HepG2 (cell line): ENCODE measurements around the gene LITAFD. TPM values are rescaled to one million over a fixed set of nuclear protein-coding genes. Genes with fewer than 3 reads are reported as not detected.

Experiments
- CC2D1A ChIP-seq: sonication (generic); formaldehyde crosslinking; IDR thresholded peaks from 2 replicates; pipeline ENCODE4 v1.8.1; 2023; ENCODE audit warnings: mild to moderate bottlenecking, missing genetic modification reagents
- IRF2 ChIP-seq: IDR thresholded peaks from 2 replicates; pipeline ENCODE4 v1.6.1; 2018; ENCODE audit warnings: missing genetic modification reagents, missing compliant biosample characterization
- KDM2A ChIP-seq: sonication (generic); formaldehyde crosslinking; IDR thresholded peaks from 2 replicates; pipeline ENCODE4 v1.4.0; 2020; ENCODE audit warnings: low read depth, missing genetic modification reagents, borderline replicate concordance
- MAFF ChIP-seq: IDR thresholded peaks from 2 replicates; pipeline ENCODE4 v1.6.1; 2011; ENCODE audit warnings: low read depth, low read length, improper control_type of control experiment
- NONO ChIP-seq, 2 experiments: fragments of 450-650 bp in 1 of 2; sonication (generic) in 1 of 2; formaldehyde crosslinking in 1 of 2; IDR thresholded peaks in 1 of 2; conservative IDR thresholded peaks in 1 of 2; 2 replicates each; pipeline versions ENCODE4 v1.6.1 to v1.8.0; 2017 to 2022; ENCODE audit warnings: mild to moderate bottlenecking in 1 of 2, missing genetic modification reagents in 1 of 2, moderate library complexity in 1 of 2
- NRL ChIP-seq: sonication (generic); formaldehyde crosslinking; IDR thresholded peaks from 2 replicates; pipeline ENCODE4 v1.5.0; 2020; ENCODE audit warnings: missing genetic modification reagents, mild to moderate bottlenecking, moderate library complexity, borderline replicate concordance
- POGK ChIP-seq: sonication (generic); formaldehyde crosslinking; conservative IDR thresholded peaks from 2 replicates; pipeline ENCODE4 v1.8.0; 2022; ENCODE audit warnings: mild to moderate bottlenecking, moderate library complexity, missing genetic modification reagents
- POLR2A ChIP-seq, 2 experiments: IDR thresholded peaks; 2 replicates each; pipeline ENCODE4 v1.6.1; 2011; ENCODE audit warnings: low read depth in 2 of 2, low read length in 2 of 2, mild to moderate bottlenecking in 1 of 2, moderate library complexity in 1 of 2; ENCODE audit not compliant: insufficient read depth in 1 of 2
- RFXAP ChIP-seq: sonication (generic); formaldehyde crosslinking; IDR thresholded peaks from 2 replicates; pipeline ENCODE4 v1.4.0; 2020; ENCODE audit warnings: missing genetic modification reagents, borderline replicate concordance
- U2AF1 ChIP-seq: fragments of 200-400 bp; formaldehyde crosslinking; optimal IDR thresholded peaks from 2 replicates; pipeline ENCODE3; 2017; ENCODE audit warnings: mild to moderate bottlenecking, low read depth, low read length
- WIZ ChIP-seq: sonication (generic); formaldehyde crosslinking; IDR thresholded peaks from 2 replicates; pipeline ENCODE4 v1.5.1; 2020; ENCODE audit warnings: mild to moderate bottlenecking, missing genetic modification reagents
- ZNF143 ChIP-seq: sonication (generic); formaldehyde crosslinking; IDR thresholded peaks from 2 replicates; pipeline ENCODE4 v1.4.0; 2020; ENCODE audit warnings: missing genetic modification reagents
- ZNF180 ChIP-seq: sonication (generic); formaldehyde crosslinking; IDR thresholded peaks from 2 replicates; pipeline ENCODE4 v1.4.0; 2020; ENCODE audit warnings: low read depth, missing genetic modification reagents, borderline replicate concordance
- ZNF224 ChIP-seq: sonication (generic); formaldehyde crosslinking; IDR thresholded peaks from 2 replicates; pipeline ENCODE4 v1.5.0; 2020; ENCODE audit warnings: mild to moderate bottlenecking, missing genetic modification reagents
- ZNF496 ChIP-seq: sonication (generic); formaldehyde crosslinking; IDR thresholded peaks from 2 replicates; pipeline ENCODE4 v1.8.1; 2023; ENCODE audit warnings: mild to moderate bottlenecking, moderate library complexity, missing genetic modification reagents; ENCODE audit not compliant: insufficient replicate concordance
- ZNF501 ChIP-seq: sonication (generic); formaldehyde crosslinking; IDR thresholded peaks from 2 replicates; pipeline ENCODE4 v1.5.1; 2020; ENCODE audit warnings: mild to moderate bottlenecking, moderate library complexity, missing genetic modification reagents
- ZNF615 ChIP-seq: sonication (generic); formaldehyde crosslinking; IDR thresholded peaks from 2 replicates; pipeline ENCODE4 v1.5.0; 2020; ENCODE audit warnings: mild to moderate bottlenecking, missing genetic modification reagents, borderline replicate concordance
- ZNF619 ChIP-seq: sonication (generic); formaldehyde crosslinking; IDR thresholded peaks from 2 replicates; pipeline ENCODE4 v1.4.0; 2020; ENCODE audit warnings: mild to moderate bottlenecking, missing genetic modification reagents
- ZNF770 ChIP-seq: sonication (generic); formaldehyde crosslinking; IDR thresholded peaks from 2 replicates; pipeline ENCODE4 v1.5.0; 2020; ENCODE audit warnings: mild to moderate bottlenecking, missing genetic modification reagents
- ZNF788 ChIP-seq: sonication (generic); formaldehyde crosslinking; IDR thresholded peaks from 2 replicates; pipeline ENCODE4 v1.5.0; 2020; ENCODE audit warnings: mild to moderate bottlenecking, missing genetic modification reagents, borderline replicate concordance
- polyA plus RNA-seq, 8 experiments: library from polyadenylated mRNA; depleted of rRNA in 3 of 8; stranded (reverse) in 7 of 8; unstranded in 1 of 8; fragments of >200 nt; fragmentation: Illumina TruSeq in 4 of 8; extraction: Trizol in 4 of 8; gene quantifications; 2 replicates each; pipeline versions ENCODE4 v1.2.1 to v1.2.3, GENCODE V29; 2011 to 2016; ENCODE audit warnings: low read depth in 4 of 8, missing spikeins in 1 of 8, mixed read lengths in 1 of 8; ENCODE audit not compliant: insufficient read depth in 1 of 8
- total RNA-seq, 5 experiments: library from RNA; depleted of rRNA; stranded (reverse); fragments of >200 nt; fragmentation: Illumina TruSeq; extraction: Trizol; gene quantifications; 2 replicates each; pipeline ENCODE4 v1.2.3, GENCODE V29; 2016; ENCODE audit warnings: low read depth in 1 of 5
- TF ChIP-seq, protein P1 (sequence below): sonication (generic); formaldehyde crosslinking; IDR thresholded peaks from 2 replicates; pipeline ENCODE4 v1.5.1; 2020; ENCODE audit warnings: missing genetic modification reagents, mild to moderate bottlenecking, borderline replicate concordance

Gene LITAFD
- total and polyA plus RNA-seq, 2 of the 13 experiments (the other 11 are each of a cell fraction or from before 2014, with no cell fraction given) = not detected

DNA sequence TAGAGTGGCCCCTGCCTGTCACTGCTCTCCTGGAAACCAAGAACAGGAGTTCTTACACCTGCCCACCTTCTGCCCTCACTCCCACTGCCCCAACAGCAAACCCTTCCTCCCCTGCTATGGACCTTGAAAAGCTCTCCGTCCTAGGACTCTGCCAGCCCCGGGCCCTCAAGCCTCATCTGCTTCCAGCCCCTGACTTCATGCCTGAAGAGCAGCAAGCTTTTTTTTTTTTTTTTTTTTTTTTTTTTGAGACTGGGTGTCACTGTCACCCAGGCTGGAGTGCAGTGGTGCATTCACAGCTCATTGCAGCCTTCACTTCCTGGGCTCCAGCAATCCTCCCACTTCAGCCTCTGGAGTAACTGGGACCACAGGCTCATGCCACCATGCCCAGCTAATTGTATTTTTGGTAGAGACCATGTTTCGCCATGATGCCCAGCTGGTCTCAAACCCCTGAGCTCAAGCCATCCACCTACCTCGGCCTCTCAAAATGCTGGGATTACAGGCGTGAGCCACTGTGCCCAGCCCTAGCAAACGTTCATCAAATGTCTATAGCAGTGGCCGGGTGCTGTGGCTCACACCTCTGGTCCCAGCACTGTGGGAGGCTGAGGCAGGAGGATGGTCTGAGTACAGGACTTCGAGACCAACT lies 30.3 kb upstream of the LITAFD start (continued):
- TF ChIP-seq NONO (IDR thresholded peaks at IDR 0.05) = no peak
- TF ChIP-seq NONO (CRISPR knock-in tag; conservative IDR thresholded peaks at IDR 0.05) = 0 out of 2 replicates have a peak, but pooled peaks have one; percentile 10
- TF ChIP-seq POGK (CRISPR knock-in tag) = no peak
- no peak for TF ChIP-seq WIZ (CRISPR knock-in tag)
- TF ChIP-seq ZNF496 (CRISPR knock-in tag) = no peak
- 0 out of 2 replicates have a peak, but pooled peaks have one; percentile 10 for TF ChIP-seq ZNF615 (CRISPR knock-in tag)
- 0 out of 2 replicates have a peak, but pooled peaks have one; percentile 13 for TF ChIP-seq ZNF788 (CRISPR knock-in tag)
- TF ChIP-seq U2AF1 = peak; percentile 28
- peak; percentile 52; the same call in 1 of the 2 replicates for TF ChIP-seq NRL (CRISPR knock-in tag)
- TF ChIP-seq ZNF224 = no peak
- TF ChIP-seq, protein P1, sequence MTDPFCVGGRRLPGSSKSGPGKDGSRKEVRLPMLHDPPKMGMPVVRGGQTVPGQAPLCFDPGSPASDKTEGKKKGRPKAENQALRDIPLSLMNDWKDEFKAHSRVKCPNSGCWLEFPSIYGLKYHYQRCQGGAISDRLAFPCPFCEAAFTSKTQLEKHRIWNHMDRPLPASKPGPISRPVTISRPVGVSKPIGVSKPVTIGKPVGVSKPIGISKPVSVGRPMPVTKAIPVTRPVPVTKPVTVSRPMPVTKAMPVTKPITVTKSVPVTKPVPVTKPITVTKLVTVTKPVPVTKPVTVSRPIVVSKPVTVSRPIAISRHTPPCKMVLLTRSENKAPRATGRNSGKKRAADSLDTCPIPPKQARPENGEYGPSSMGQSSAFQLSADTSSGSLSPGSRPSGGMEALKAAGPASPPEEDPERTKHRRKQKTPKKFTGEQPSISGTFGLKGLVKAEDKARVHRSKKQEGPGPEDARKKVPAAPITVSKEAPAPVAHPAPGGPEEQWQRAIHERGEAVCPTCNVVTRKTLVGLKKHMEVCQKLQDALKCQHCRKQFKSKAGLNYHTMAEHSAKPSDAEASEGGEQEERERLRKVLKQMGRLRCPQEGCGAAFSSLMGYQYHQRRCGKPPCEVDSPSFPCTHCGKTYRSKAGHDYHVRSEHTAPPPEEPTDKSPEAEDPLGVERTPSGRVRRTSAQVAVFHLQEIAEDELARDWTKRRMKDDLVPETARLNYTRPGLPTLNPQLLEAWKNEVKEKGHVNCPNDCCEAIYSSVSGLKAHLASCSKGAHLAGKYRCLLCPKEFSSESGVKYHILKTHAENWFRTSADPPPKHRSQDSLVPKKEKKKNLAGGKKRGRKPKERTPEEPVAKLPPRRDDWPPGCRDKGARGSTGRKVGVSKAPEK (CRISPR knock-in tag) = 0 out of 2 replicates have a peak, but pooled peaks have one; percentile 51
- peak; percentile 28; the same call in 1 of the 2 replicates for TF ChIP-seq ZNF770 (CRISPR knock-in tag)
- TF ChIP-seq POLR2A (IDR thresholded peaks at IDR 0.05; ENCODE audit: insufficient read depth in 1 of 2, low read depth in 2 of 2, low read length in 2 of 2) = peak in 1 of 2 experiments; percentile 32; a peak in 2 of 4 replicates
- TF ChIP-seq MAFF = no peak
- peak; percentile 13 for TF ChIP-seq KDM2A (CRISPR knock-in tag)
- 0 out of 2 replicates have a peak, but pooled peaks have one; percentile 44 for TF ChIP-seq ZNF619 (CRISPR knock-in tag)
- no peak for TF ChIP-seq RFXAP
- TF ChIP-seq CC2D1A (CRISPR knock-in tag) = no peak
- 0 out of 2 replicates have a peak, but pooled peaks have one; percentile 51 for TF ChIP-seq ZNF180 (CRISPR knock-in tag)
- 0 out of 2 replicates have a peak, but pooled peaks have one; percentile 19 for TF ChIP-seq ZNF501
- TF ChIP-seq IRF2 (CRISPR knock-in tag) = no peak
- TF ChIP-seq ZNF143 (CRISPR knock-in tag) = 0 out of 2 replicates have a peak, but pooled peaks have one; percentile 8
